HepG2 (cell line): ENCODE measurements around the gene ARHGAP15. TPM values are rescaled to one million over a fixed set of nuclear protein-coding genes. Genes with fewer than 3 reads are reported as not detected.

ENCODE experiments used
- ATAC-seq: fragments of 200-7000 bp; cut with Tn5 transposase; 3 replicates; pipeline ENCODE4 v1.9.1; 2020; ENCODE audit warnings: mild to moderate bottlenecking, moderate library complexity
- BruUV-seq: library from RNA; stranded (reverse); fragments of 400-500 nt; replicated peaks from 2 replicates; lab custom pipeline; 2021; lab: Mats Ljungman, UMichigan
- CTCF ChIA-PET: fragments of 300-600 bp; formaldehyde crosslinking; extraction: SDS; loops from one replicate; lab custom pipeline; 2021; ENCODE audit warnings: low total read pairs, inconsistent platforms, low intra/inter-chr PET ratio; lab: Yijun Ruan, JAX
- POLR2A ChIA-PET: fragments of 350-600 bp; sonication (Branson Sonifier 250); formaldehyde crosslinking; loops from one replicate; lab custom pipeline; 2020; ENCODE audit warnings: antibody characterized with exemption, inconsistent platforms; lab: Yijun Ruan, JAX
- DNase-seq: peaks from one replicate; pipeline ENCODE4 v3.0.0-alpha.2; 2015; ENCODE audit warnings: low spot score
- FAIRE-seq: peaks from 3 replicates; lab custom pipeline; 2011; peaks lifted over from hg19 to GRCh38; lab: Jason Lieb, UNC
- H2AFZ ChIP-seq: one replicate; pipeline ENCODE4 v1.6.1; 2011; ENCODE audit warnings: low read length, inconsistent platforms
- H3K27ac ChIP-seq: fragments of 300-600 bp; 3 replicates; pipeline ENCODE4 v1.8.0; 2011; ENCODE audit warnings: mixed run types, mild to moderate bottlenecking, mixed read lengths, low read length, inconsistent platforms; ENCODE audit not compliant: insufficient read depth; ENCODE audit errors: extremely low read length
- H3K27me3 ChIP-seq, 2 experiments: fragments of 200-600 bp in 1 of 2; 2 replicates in 1 of 2; 3 replicates in 1 of 2; pipeline versions ENCODE4 v1.6.0 to v1.8.0; 2011; ENCODE audit warnings: low read length in 2 of 2, mild to moderate bottlenecking in 2 of 2, moderate library complexity in 2 of 2, inconsistent platforms in 1 of 2; ENCODE audit not compliant: insufficient read depth in 2 of 2, control insufficient read depth in 1 of 2
- H3K36me3 ChIP-seq, 2 experiments: fragments of 200-600 bp in 1 of 2; replicated peaks in 1 of 2; 2 replicates in 1 of 2; 3 replicates in 1 of 2; pipeline versions ENCODE4 v1.5.1 to v1.8.0; 2011; ENCODE audit warnings: low read length in 2 of 2, inconsistent platforms in 1 of 2; ENCODE audit not compliant: insufficient read depth in 2 of 2, control insufficient read depth in 1 of 2
- H3K4me1 ChIP-seq: 2 replicates; pipeline ENCODE4 v1.5.1; 2012; ENCODE audit warnings: low read length, inconsistent platforms; ENCODE audit not compliant: insufficient read depth
- H3K4me2 ChIP-seq: 2 replicates; pipeline ENCODE4 v1.6.0; 2011; ENCODE audit warnings: low read depth, low read length, inconsistent platforms
- H3K4me3 ChIP-seq, 3 experiments: fragments of 200-600 bp in 1 of 3; sonication (generic), shearing (Covaris generic) in 1 of 3; replicated peaks in 1 of 3; 2 replicates each; pipeline ENCODE4 v1.5.1; 2011 to 2016; ENCODE audit warnings: low read length in 3 of 3, inconsistent platforms in 2 of 3, low read depth in 2 of 3, mild to moderate bottlenecking in 2 of 3, control low read depth in 1 of 3, mixed read lengths in 1 of 3; ENCODE audit not compliant: insufficient read depth in 1 of 3
- H3K79me2 ChIP-seq: one replicate; pipeline ENCODE4 v1.6.1; 2011; ENCODE audit warnings: low read length, inconsistent platforms; ENCODE audit not compliant: insufficient read depth
- H3K9ac ChIP-seq: 2 replicates; pipeline ENCODE4 v1.6.0; 2011; ENCODE audit warnings: mild to moderate bottlenecking, low read depth, low read length, inconsistent platforms; ENCODE audit not compliant: insufficient read depth
- H3K9me3 ChIP-seq: 2 replicates; pipeline ENCODE4 v1.5.1; 2012; ENCODE audit warnings: mild to moderate bottlenecking, low read length
- H4K20me1 ChIP-seq: 2 replicates; pipeline ENCODE4 v1.6.0; 2011; ENCODE audit warnings: inconsistent platforms, mild to moderate bottlenecking, low read length, moderate library complexity; ENCODE audit not compliant: insufficient read depth
- KAT8 ChIP-seq: IDR thresholded peaks from 2 replicates; pipeline ENCODE4 v1.6.1; 2016; ENCODE audit warnings: missing genetic modification reagents, missing compliant biosample characterization
- PHF21A ChIP-seq: sonication (generic); formaldehyde crosslinking; IDR thresholded peaks from 2 replicates; pipeline ENCODE4 v1.5.0; 2020; ENCODE audit warnings: mild to moderate bottlenecking, missing genetic modification reagents
- PPARG ChIP-seq: conservative IDR thresholded peaks from 2 replicates; pipeline ENCODE4 v1.6.1; 2016; ENCODE audit warnings: missing biosample characterization, missing genetic modification reagents
- RBM22 ChIP-seq: fragments of 200-400 bp; formaldehyde crosslinking; optimal IDR thresholded peaks from 2 replicates; pipeline ENCODE3; 2017; ENCODE audit warnings: mild to moderate bottlenecking, low read length, moderate library complexity
- RCOR2 ChIP-seq: IDR thresholded peaks from 2 replicates; pipeline ENCODE4 v1.6.1; 2016; ENCODE audit warnings: missing biosample characterization, missing genetic modification reagents
- SIX1 ChIP-seq: sonication (generic); formaldehyde crosslinking; IDR thresholded peaks from 2 replicates; pipeline ENCODE4 v1.4.0; 2020; ENCODE audit warnings: missing genetic modification reagents, borderline replicate concordance
- STAG1 ChIP-seq: sonication (generic); formaldehyde crosslinking; IDR thresholded peaks from 2 replicates; pipeline ENCODE4 v1.4.0; 2020; ENCODE audit warnings: missing genetic modification reagents
- ZBTB20 ChIP-seq: sonication (generic); formaldehyde crosslinking; IDR thresholded peaks from 2 replicates; pipeline ENCODE4 v1.8.1; 2023; ENCODE audit warnings: missing genetic modification reagents, low read depth, mild to moderate bottlenecking, borderline replicate concordance
- ZFY ChIP-seq: sonication (generic); formaldehyde crosslinking; IDR thresholded peaks from 2 replicates; pipeline ENCODE4 v1.4.0; 2020; ENCODE audit warnings: missing genetic modification reagents
- ZNF160 ChIP-seq: sonication (generic); formaldehyde crosslinking; IDR thresholded peaks from 2 replicates; pipeline ENCODE4 v1.8.0; 2022; ENCODE audit warnings: mild to moderate bottlenecking, inconsistent platforms, missing genetic modification reagents
- ZNF296 ChIP-seq: sonication (generic); formaldehyde crosslinking; conservative IDR thresholded peaks from 2 replicates; pipeline ENCODE4 v1.5.0; 2020; ENCODE audit warnings: mild to moderate bottlenecking, missing genetic modification reagents
- ZNF543 ChIP-seq: sonication (generic); formaldehyde crosslinking; IDR thresholded peaks from 2 replicates; pipeline ENCODE4 v1.4.0; 2020; ENCODE audit warnings: mild to moderate bottlenecking, missing genetic modification reagents
- ZSCAN30 ChIP-seq: sonication (generic); formaldehyde crosslinking; IDR thresholded peaks from 2 replicates; pipeline ENCODE4 v1.5.0; 2020; ENCODE audit warnings: mild to moderate bottlenecking, missing genetic modification reagents
- WGBS: methylation state at CpG from one replicate; pipeline ENCODE4 v1.1.6; 2017; ENCODE audit warnings: low lambda C conversion rate; 5-methylcytosine and 5-hydroxymethylcytosine counted together
- in situ Hi-C: cut with HindIII; loops from 2 replicates; pipeline ENCODE4 v1.10.0; 2017; ENCODE audit warnings: low pct_unique_long_range_greater_than_20kb; ENCODE audit not compliant: extremely low pct_ligation_motif_present
- intact Hi-C: fragments of 100-400 bp; cut with micrococcal nuclease; formaldehyde crosslinking; loops from one replicate; pipeline ENCODE4 v1.10.0; 2022; ENCODE audit not compliant: unreplicated experiment
- polyA plus RNA-seq, 8 experiments: library from polyadenylated mRNA; depleted of rRNA in 3 of 8; stranded (reverse) in 7 of 8; unstranded in 1 of 8; fragments of >200 nt; fragmentation: Illumina TruSeq in 4 of 8; extraction: Trizol in 4 of 8; gene quantifications; 2 replicates each; pipeline versions ENCODE4 v1.2.1 to v1.2.3, GENCODE V29; 2011 to 2016; ENCODE audit warnings: low read depth in 4 of 8, missing spikeins in 1 of 8, mixed read lengths in 1 of 8; ENCODE audit not compliant: insufficient read depth in 1 of 8
- total RNA-seq, 5 experiments: library from RNA; depleted of rRNA; stranded (reverse); fragments of >200 nt; fragmentation: Illumina TruSeq; extraction: Trizol; gene quantifications; 2 replicates each; pipeline ENCODE4 v1.2.3, GENCODE V29; 2016; ENCODE audit warnings: low read depth in 1 of 5
- TF ChIP-seq, protein P1 (sequence below): IDR thresholded peaks from 2 replicates; pipeline ENCODE4 v1.6.1; 2012; ENCODE audit warnings: inconsistent platforms
- TF ChIP-seq, protein P2 (sequence below): sonication (generic); formaldehyde crosslinking; IDR thresholded peaks from 2 replicates; pipeline ENCODE4 v1.5.0; 2020; ENCODE audit warnings: missing genetic modification reagents
- TF ChIP-seq, protein P3 (sequence below): sonication (generic); formaldehyde crosslinking; IDR thresholded peaks from 2 replicates; pipeline ENCODE4 v1.5.0; 2020; ENCODE audit warnings: mild to moderate bottlenecking, missing genetic modification reagents, moderate library complexity
- TF ChIP-seq, protein P4 (sequence below): sonication (generic); formaldehyde crosslinking; IDR thresholded peaks from 2 replicates; pipeline ENCODE4 v1.5.1; 2020; ENCODE audit warnings: missing genetic modification reagents, mild to moderate bottlenecking, borderline replicate concordance

ARHGAP15 gene
- total and polyA plus RNA-seq, 2 of the 13 experiments (the other 11 are each of a cell fraction or from before 2014, with no cell fraction given), result 0.04 TPM; not detected in 1

DNA sequence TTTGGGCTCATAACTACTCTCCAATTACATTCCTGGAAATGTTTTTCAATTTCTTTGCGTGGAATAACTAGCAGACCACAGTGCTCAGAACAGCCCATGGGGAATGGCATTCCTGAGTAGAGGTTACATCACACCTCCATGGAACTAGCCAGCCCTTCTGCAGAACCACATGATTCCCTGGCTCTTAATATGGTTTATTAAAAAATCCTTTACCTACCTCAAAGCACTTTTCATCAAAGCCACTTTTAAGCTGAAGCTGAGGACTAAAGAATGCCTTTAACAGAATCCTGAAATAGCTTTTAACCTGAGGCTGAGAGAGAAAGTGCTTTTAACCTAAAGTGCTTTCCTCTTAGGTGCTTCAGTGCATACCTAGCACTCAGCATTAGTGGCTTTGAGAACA is 376.3 kb downstream of the ARHGAP15 start:
- intact Hi-C loops, result no loop called here
- Histone ChIP-seq H3K79me2 (no peaks in the 10 kb centered on the region), H3K4me2 (no peak overlapping the region), H3K9ac (no peak overlapping the region), H3K4me3 (no peak overlapping the region)
- 0% methylated on average over 1 of the region's 1 CpG for WGBS
- CTCF ChIA-PET, result no interaction called here
- no peak for ATAC-seq
- TF ChIP-seq ZNF296, result no peak
- TF ChIP-seq, protein P1, sequence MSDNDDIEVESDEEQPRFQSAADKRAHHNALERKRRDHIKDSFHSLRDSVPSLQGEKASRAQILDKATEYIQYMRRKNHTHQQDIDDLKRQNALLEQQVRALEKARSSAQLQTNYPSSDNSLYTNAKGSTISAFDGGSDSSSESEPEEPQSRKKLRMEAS, result no peak
- TF ChIP-seq, protein P2, sequence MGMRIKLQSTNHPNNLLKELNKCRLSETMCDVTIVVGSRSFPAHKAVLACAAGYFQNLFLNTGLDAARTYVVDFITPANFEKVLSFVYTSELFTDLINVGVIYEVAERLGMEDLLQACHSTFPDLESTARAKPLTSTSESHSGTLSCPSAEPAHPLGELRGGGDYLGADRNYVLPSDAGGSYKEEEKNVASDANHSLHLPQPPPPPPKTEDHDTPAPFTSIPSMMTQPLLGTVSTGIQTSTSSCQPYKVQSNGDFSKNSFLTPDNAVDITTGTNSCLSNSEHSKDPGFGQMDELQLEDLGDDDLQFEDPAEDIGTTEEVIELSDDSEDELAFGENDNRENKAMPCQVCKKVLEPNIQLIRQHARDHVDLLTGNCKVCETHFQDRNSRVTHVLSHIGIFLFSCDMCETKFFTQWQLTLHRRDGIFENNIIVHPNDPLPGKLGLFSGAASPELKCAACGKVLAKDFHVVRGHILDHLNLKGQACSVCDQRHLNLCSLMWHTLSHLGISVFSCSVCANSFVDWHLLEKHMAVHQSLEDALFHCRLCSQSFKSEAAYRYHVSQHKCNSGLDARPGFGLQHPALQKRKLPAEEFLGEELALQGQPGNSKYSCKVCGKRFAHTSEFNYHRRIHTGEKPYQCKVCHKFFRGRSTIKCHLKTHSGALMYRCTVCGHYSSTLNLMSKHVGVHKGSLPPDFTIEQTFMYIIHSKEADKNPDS, result no peak
- no peak for TF ChIP-seq ZFY (CRISPR knock-in tag)
- no peak for TF ChIP-seq ZNF543
- no peak for TF ChIP-seq ZSCAN30 (CRISPR knock-in tag)
- TF ChIP-seq ZBTB20 (CRISPR knock-in tag), result no peak
- TF ChIP-seq, all 625 proteins: peak for 0
- Histone ChIP-seq H3K9me3 (no peaks in the 10 kb centered on the region), H3K36me3 (no peaks in the 10 kb centered on the region), H4K20me1 (no peaks in the 10 kb centered on the region), H3K4me1 (no peaks in the 10 kb centered on the region), H3K27ac (no peak overlapping the region), H2AFZ (no peak overlapping the region), H3K27me3 (no peaks in the 10 kb centered on the region)
- POLR2A ChIA-PET, result no interaction called here
- DNase-seq (no peak), FAIRE-seq (no peak)
- in situ Hi-C loops, result no loop called here
- no TSS peak for BruUV-seq

DNA sequence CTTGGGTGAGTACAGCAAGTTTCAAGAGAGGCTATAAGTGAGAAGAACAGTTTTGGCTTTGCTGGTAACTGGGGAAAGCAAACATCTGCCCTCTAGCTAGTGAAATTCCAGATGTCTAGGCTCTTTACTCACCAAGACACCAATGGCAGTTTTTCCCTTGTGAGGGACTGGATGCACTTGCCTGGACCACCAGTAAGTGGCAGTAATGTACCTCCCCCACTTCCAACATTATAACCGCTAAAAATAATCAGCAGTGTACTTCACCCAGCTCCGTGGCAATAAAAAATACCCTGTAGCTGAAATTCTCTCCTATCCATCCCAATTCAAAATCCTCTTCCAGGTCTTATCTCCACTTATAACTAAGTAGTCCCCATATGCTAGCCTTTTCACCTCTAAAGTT is 383.9 kb downstream of the ARHGAP15 start:
- 6% methylated on average over 2 of the region's 2 CpGs for WGBS
- Histone ChIP-seq H3K9ac (no peak overlapping the region), H2AFZ (no peak overlapping the region), H3K36me3 (no peaks in the 10 kb centered on the region), H3K4me3 (no peak overlapping the region), H3K4me1 (no peaks in the 10 kb centered on the region), H4K20me1 (no peaks in the 10 kb centered on the region), H3K4me2 (no peak overlapping the region), H3K27ac (no peak overlapping the region), H3K27me3 (no peaks in the 10 kb centered on the region), H3K9me3 (no peaks in the 10 kb centered on the region), H3K79me2 (no peaks in the 10 kb centered on the region)
- DNase-seq (peak; percentile 16), ATAC-seq (peak; percentile 92), FAIRE-seq (peak; percentile 73)
- ChIA-PET CTCF (no interaction called here), POLR2A (no interaction called here)
- in situ Hi-C loops (no loop called here), intact Hi-C loops (no loop called here)
- BruUV-seq, result no TSS peak
- TF ChIP-seq PPARG (no peak), RCOR2 (no peak), PHF21A (CRISPR knock-in tag) (no peak), KAT8 (no peak), SIX1 (CRISPR knock-in tag) (no peak), RBM22 (no peak), STAG1 (CRISPR knock-in tag) (peak; percentile 54), ZNF160 (no peak)
- TF ChIP-seq, protein P3, sequence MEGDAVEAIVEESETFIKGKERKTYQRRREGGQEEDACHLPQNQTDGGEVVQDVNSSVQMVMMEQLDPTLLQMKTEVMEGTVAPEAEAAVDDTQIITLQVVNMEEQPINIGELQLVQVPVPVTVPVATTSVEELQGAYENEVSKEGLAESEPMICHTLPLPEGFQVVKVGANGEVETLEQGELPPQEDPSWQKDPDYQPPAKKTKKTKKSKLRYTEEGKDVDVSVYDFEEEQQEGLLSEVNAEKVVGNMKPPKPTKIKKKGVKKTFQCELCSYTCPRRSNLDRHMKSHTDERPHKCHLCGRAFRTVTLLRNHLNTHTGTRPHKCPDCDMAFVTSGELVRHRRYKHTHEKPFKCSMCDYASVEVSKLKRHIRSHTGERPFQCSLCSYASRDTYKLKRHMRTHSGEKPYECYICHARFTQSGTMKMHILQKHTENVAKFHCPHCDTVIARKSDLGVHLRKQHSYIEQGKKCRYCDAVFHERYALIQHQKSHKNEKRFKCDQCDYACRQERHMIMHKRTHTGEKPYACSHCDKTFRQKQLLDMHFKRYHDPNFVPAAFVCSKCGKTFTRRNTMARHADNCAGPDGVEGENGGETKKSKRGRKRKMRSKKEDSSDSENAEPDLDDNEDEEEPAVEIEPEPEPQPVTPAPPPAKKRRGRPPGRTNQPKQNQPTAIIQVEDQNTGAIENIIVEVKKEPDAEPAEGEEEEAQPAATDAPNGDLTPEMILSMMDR, result peak; percentile 66
- TF ChIP-seq, protein P4, sequence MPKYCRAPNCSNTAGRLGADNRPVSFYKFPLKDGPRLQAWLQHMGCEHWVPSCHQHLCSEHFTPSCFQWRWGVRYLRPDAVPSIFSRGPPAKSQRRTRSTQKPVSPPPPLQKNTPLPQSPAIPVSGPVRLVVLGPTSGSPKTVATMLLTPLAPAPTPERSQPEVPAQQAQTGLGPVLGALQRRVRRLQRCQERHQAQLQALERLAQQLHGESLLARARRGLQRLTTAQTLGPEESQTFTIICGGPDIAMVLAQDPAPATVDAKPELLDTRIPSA (CRISPR knock-in tag), result no peak
